Measurements from ENCODE around the gene KNSTRN.

GRCh38 chr15:40443846-40444245 lies 61.3 kb downstream of the KNSTRN start:
- TF ChIP-seq CHD4 (IDR thresholded peaks at IDR 0.05; ENCODE audit: borderline replicate concordance): no peak
- TF ChIP-seq EP300 (IDR thresholded peaks at IDR 0.05): no peak
- no peak for TF ChIP-seq RAD21 (conservative IDR thresholded peaks at IDR 0.05 in 1 of 2, IDR thresholded peaks at IDR 0.05 in 1 of 2)
- no peak for TF ChIP-seq USF2 (IDR thresholded peaks at IDR 0.05)
- TF ChIP-seq FOSB (CRISPR knock-in tag; IDR thresholded peaks at IDR 0.05): no peak
- TF ChIP-seq CTCF (IDR thresholded peaks at IDR 0.05): no peak
- no peak for TF ChIP-seq HDAC2 (IDR thresholded peaks at IDR 0.05)
- no peak for TF ChIP-seq POLR2AphosphoS2 (conservative IDR thresholded peaks at IDR 0.05; ENCODE audit: low read length)

All from A549 (cell line).